Activated naive CD8-positive, alpha-beta T cell treated with anti-CD3 and anti-CD28 coated beads, Interleukin-2, amount 50 U/mL, for 16 hours (primary cell): ENCODE measurements around the gene ARL3.
"Not testable (repeated sequence)": the region's sequence is repeated elsewhere in the genome, so short reads cannot be mapped to it uniquely, and the experiment has no call there.

ENCODE experiments used
- DNase-seq: peaks from one replicate; pipeline ENCODE4 v3.0.0-alpha.2; 2020; ENCODE audit warnings: low read depth, low spot score

ARL3 gene, protein sequence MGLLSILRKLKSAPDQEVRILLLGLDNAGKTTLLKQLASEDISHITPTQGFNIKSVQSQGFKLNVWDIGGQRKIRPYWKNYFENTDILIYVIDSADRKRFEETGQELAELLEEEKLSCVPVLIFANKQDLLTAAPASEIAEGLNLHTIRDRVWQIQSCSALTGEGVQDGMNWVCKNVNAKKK

DNA sequence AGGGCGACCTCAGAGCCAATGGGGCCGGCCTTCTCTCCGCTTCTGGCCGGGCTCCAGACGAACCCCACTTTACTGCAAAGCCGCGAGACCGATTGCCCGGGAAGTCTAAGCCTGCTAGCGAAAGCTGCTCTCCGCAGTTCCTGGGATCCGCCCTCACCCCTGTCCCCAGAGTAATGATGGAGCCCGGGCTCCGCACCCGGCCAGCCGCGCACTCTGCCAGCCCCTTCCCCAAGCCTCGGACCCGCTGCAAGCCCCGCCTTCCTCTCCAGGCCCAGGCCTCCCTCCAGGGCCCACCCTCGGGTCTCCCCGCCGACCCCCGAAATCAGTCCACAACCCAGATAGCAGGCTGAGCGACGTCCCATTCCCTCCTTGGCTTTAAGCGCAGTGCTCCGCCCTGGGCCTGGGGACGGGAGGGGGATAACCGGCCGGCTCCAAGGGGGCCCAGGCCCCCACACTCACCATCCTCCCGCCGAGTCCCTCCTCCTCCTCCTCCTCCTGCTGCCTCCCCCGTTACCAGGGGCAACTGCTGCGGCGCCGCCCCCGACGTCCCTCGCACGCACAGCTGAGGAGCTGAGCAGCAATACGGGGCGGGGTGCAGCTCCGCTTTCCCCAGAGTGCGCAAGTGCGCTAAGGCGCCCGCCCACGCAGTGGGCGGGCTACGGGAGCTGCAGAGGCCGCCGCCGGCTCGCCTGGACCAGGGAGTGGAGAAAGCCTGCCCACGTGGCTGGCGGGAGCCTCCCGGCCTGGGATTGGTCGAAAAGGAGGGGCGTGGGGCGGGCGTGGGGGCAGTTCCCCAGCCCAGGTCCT lies at the start of gene ARL3:
TSS of gene ARL3 (minus strand) at position 584 of the 807 bp plus-strand sequence. CDS start at position 462, 122 bp downstream.
- DNase-seq: peak; percentile 90

- no peak for DNase-seq
Observed at GRCh38 chr10:102763037-102763607, 48.9 kb upstream of the ARL3 start.

- DNase-seq: no peak
Observed at GRCh38 chr10:102762401-102763015, 48.3 kb upstream of the ARL3 start.

DNA sequence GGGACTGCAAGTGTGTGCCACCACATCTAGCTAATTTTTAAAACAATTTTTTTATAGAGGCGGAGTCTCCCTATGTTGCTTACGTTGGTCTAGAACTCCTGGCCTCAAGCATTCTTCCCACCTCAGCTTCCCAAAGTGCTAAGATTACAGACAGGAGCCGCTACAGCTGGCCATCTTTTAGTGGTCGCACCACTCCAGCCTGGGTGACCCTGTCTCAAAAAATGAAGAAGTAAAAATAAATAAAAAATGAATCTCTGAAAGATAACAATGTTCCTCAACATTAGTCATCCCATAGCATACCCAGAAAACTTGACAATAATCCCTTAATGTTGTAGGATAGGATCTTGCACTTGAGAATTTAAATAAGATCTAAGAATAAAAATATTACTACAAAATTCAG lies 47.8 kb upstream of the ARL3 start:
- no peak for DNase-seq

- no peak for DNase-seq
Observed at GRCh38 chr10:102759497-102760210, 45.5 kb upstream of the ARL3 start.

- DNase-seq: not testable (repeated sequence)
Observed at GRCh38 chr10:102758933-102759262, 44.7 kb upstream of the ARL3 start.

DNA sequence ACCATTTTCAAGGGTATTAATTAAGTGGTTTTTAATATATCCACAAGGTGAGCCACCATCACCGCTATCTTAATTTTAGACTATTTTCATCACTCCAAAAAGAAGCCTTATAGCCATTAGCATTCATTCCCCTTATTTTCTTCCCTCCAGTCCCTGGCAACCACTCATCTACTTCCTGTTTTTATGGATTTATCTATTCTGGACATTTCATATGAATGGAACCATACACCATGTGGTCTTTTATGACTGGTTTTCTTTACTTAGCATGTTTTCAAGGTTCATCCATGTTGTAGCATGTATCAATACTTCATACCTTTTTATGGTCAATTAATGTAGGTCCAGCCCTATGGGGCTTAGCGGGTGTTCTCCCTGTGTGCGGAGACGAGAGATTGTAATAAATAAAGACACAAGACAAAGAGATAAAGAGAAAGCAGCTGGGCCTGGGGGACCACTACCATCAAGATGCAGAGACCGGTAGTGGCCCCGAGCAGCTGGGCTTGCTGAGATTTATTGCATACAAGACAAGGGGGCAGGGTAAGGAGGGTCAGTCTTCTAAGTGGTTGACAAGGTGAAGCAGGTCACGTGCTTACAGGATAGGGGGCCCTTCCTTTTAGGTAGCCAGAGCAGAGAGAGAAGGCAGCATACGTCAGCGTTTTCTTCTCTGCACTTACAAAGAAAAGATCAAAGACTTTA lies 44.2 kb upstream of the ARL3 start:
- DNase-seq: no peak

DNA sequence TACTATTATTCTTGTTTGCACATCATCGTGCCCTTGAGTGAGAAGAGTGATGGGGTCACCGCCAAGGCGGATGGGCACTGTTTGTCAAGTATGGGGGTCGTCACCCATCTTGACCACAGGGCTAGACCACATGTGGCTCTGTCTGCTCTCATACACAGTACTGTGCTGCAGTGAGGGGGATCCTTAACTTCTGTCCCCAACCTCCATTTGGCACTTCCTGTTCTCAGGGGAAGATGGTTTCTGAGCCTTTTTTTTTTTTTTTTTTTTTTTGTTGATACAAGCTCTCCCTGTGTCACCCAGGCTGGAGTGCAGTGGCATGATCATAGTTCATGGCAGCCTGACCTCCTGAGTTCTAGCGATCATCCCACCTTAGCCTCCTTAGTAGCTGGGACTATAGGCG lies 43.1 kb upstream of the ARL3 start:
- no peak for DNase-seq

GRCh38 chr10:102753718-102754117 lies 39.5 kb upstream of the ARL3 start:
- DNase-seq: no peak

DNA sequence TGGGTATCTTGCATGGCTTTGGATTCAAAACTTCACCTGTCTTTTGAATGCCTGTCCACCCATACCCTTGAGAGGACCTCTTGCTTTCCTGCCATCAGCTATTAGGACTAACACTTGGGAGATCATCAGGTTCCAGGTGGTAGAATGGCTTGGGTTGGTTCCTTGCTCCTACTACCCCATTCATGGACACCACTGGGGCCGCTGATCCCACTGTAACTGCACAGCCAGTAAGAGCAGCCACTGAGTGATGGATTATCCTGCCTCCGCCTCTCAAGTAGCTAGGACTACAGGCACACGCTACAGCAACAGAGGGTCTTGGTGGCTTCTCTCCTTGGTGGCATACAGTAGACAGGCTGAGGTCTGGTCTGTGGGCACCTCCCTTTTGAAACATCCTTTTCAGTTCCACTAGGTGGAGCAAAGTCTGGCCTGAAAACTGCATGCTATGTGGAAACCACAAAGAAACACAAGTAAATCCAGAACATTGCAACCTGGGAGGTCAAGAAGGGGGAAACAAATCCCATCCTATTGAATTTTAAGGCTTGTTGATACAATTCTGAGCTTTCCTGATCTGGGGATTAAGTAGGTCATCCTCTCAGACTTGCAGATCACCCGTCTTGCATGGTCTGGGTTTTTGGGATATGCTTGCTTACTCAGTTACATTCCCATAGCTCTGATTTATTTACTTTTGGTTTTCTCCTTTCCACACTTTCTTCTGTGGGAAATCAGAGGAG lies 38.9 kb upstream of the ARL3 start:
- no peak for DNase-seq

DNA sequence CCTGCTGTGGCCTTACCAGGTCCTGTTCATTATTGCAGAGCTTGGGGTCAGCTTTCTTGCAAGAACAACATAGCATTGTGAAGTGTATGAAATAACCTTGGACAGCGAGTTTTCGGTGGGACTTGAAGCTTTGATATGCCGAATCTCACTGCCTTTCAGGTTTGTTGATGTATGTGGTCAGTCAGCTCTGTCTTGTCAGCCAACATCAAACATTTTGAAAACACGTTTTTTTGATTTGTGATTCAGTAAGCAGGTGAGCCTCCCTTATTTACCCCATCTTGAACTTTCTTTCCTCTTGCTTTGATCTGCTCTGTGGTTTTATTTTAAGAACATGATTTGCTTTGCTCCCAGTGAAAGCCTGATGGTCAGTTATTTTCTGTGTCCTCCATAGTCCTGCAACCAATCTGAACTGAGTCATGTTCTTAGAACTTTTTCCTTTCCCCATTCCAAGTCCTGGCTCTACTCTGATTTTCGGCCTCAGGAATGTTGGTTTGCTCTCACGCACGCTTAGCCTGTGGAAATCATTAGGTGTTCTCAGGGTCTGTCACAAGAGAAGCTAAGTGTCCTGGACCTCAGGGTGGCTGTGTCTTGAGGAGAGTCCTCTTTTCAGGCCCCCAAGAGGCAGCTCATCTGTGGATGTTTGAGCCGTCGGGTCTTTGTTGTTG lies 38.2 kb upstream of the ARL3 start:
- DNase-seq: no peak

DNA sequence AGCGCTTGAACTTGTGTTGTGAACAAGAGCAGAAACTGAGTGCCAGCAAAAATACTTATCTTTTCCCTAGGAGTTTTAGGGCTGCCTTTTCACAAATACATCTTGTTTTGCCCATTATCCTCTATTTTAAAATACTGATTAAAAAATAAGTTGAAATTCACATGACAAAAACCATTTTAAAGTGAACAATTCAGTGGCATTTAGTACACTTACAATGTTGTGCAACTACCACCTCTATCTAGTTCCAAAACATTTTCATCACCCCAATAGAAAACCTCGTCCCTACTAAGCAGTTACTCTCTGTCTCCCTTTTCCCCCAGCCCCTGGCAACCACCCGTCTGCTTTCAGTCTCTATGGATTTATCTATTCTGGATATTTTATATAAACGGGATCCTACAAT lies 31.0 kb upstream of the ARL3 start:
- DNase-seq: no peak

DNA sequence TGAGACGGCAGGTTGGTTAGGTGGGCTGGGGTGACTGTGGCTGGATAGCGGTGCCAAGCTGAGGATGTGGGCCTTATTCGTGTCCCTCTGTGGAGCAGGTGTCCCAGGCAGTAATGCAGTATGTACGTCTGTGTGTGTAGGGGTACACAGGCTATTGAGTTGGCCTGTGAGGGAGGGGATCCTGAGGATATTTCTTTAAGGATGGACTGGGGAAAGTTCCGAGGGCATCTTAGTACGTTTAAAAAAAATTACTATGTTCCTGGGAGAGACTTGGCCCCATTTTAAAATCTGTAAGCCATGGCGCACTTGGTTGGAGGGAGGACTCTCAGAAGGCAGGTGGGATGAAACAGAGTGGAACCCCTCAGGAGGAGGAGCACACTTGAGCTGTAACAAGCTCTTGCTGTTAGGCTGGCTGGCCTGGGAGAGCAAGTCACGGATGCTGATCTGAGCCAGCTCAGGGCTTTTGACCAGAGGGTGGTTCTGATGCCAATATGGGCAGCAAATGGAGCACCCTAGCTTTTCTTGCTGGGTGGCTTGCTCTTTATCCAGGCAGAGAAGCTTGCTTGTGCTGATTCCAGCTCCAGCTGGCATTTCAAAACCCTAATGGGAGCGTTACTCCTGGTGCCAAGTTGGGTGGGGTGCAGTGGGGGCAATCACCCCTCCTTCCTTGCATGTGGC lies 30.3 kb upstream of the ARL3 start:
- DNase-seq: no peak

- DNase-seq: peak; percentile 90
Observed at GRCh38 chr10:102743588-102744373, 29.6 kb upstream of the ARL3 start, which contains the start of gene WBP1L. TSS of gene WBP1L (plus strand) at chr10:102743948. CDS start at chr10:102744054, 106 bp downstream.

GRCh38 chr10:102743078-102743587 lies 28.9 kb upstream of the ARL3 start:
- DNase-seq: no peak

GRCh38 chr10:102742313-102742712 lies 28.1 kb upstream of the ARL3 start:
- DNase-seq: not testable (repeated sequence)

DNA sequence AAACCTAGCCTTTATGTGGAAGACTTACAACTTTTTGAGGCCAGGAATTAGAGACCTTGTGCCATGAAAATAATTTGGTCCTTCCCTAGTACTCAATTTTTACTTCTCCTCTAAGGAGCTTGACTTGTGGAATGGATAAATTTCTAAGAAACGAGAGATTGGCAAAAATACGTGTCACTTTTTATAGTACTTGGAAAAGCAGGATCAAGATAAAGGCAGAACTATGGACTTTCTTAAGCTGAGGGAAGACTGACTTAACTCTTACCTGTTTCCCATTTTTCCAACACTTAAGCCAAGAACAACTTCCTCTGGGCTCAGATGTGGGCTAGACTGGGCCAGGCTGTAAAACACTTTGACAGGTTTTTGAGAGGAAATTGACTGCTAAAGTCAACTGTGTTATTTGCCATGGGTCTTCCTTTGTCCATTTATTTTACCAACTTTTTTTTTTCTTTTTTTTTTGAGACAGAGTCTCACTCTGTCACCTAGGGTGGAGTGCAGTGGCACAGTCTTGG lies 27.6 kb upstream of the ARL3 start:
- DNase-seq: no peak

DNA sequence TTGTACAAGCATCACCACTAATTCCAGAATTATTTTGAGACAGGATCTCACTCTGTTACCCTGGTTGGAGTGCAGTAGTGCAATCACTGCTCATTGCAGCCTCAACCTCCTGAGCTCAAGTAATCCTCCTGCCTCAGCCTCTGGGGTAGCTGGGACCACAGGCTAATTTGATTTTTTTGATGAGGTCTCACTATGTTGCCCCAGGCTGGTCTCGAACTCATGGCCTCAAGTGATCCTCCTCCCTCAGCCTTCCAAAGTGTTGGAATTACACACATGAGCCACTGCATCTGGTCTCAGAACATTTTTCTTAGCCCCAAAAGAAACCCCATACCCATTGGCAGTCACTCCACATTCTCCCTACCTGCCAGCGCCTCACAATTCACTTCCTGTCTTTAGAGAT lies 26.0 kb upstream of the ARL3 start:
- DNase-seq: no peak
